ENCODE data around the gene PDGFB.

The PDGFB gene

GRCh38 chr22:39183991-39184585 is 60.7 kb downstream of the PDGFB start:
- Histone ChIP-seq H3K27ac (ENCODE audit: low read depth, low read length) (peak overlapping the region; percentile 59), H3K4me1 (ENCODE audit: control insufficient read depth, insufficient read depth, low read length) (no peaks in the 10 kb centered on the region), H3K36me3 (ENCODE audit: control insufficient read depth, insufficient read depth, low read length) (no peaks in the 10 kb centered on the region), H3K4me3 (ENCODE audit: low read length) (no peak overlapping the region), H3K27me3 (ENCODE audit: control insufficient read depth, insufficient read depth, low read length) (no peaks in the 10 kb centered on the region), H3K9ac (ENCODE audit: low read length) (no peak overlapping the region)

GRCh38 chr22:39182478-39183030 is 62.2 kb downstream of the PDGFB start:
- no peak overlapping the region for H3K27ac ChIP-seq (ENCODE audit: low read depth, low read length)
- no peak overlapping the region for H3K4me3 ChIP-seq (ENCODE audit: low read length)
- no peaks in the 10 kb centered on the region for H3K27me3 ChIP-seq (ENCODE audit: control insufficient read depth, insufficient read depth, low read length)
- H3K36me3 ChIP-seq (ENCODE audit: control insufficient read depth, insufficient read depth, low read length): no peaks in the 10 kb centered on the region
- H3K4me1 ChIP-seq (ENCODE audit: control insufficient read depth, insufficient read depth, low read length): no peaks in the 10 kb centered on the region
- no peak overlapping the region for H3K9ac ChIP-seq (ENCODE audit: low read length)

- Histone ChIP-seq H3K4me3 (ENCODE audit: low read length) (no peak overlapping the region), H3K27me3 (ENCODE audit: control insufficient read depth, insufficient read depth, low read length) (no peaks in the 10 kb centered on the region), H3K27ac (ENCODE audit: low read depth, low read length) (no peak overlapping the region), H3K4me1 (ENCODE audit: control insufficient read depth, insufficient read depth, low read length) (no peaks in the 10 kb centered on the region), H3K36me3 (ENCODE audit: control insufficient read depth, insufficient read depth, low read length) (no peaks in the 10 kb centered on the region), H3K9ac (ENCODE audit: low read length) (no peak overlapping the region)
Observed at GRCh38 chr22:39181778-39182177, 63.0 kb downstream of the PDGFB start.

- no peaks in the 10 kb centered on the region for H3K27me3 ChIP-seq (ENCODE audit: control insufficient read depth, insufficient read depth, low read length)
- H3K4me3 ChIP-seq (ENCODE audit: low read length): no peak overlapping the region
- H3K36me3 ChIP-seq (ENCODE audit: control insufficient read depth, insufficient read depth, low read length): no peaks in the 10 kb centered on the region
- no peak overlapping the region for H3K27ac ChIP-seq (ENCODE audit: low read depth, low read length)
- H3K4me1 ChIP-seq (ENCODE audit: control insufficient read depth, insufficient read depth, low read length): peaks cover under 1% of the 10 kb centered on the region
- no peak overlapping the region for H3K9ac ChIP-seq (ENCODE audit: low read length)
Observed at GRCh38 chr22:39181356-39181755, 63.4 kb downstream of the PDGFB start.

- H3K27ac ChIP-seq (ENCODE audit: low read depth, low read length): peak overlapping the region; percentile 21
- peaks cover 12% of the 10 kb centered on the region for H3K4me1 ChIP-seq (ENCODE audit: control insufficient read depth, insufficient read depth, low read length)
Observed at GRCh38 chr22:39179841-39180335, 64.9 kb downstream of the PDGFB start.

GRCh38 chr22:39179401-39179827 is 65.4 kb downstream of the PDGFB start:
- H3K4me3 ChIP-seq (ENCODE audit: low read length): no peak overlapping the region
- peaks cover 17% of the 10 kb centered on the region for H3K4me1 ChIP-seq (ENCODE audit: control insufficient read depth, insufficient read depth, low read length)
- no peaks in the 10 kb centered on the region for H3K27me3 ChIP-seq (ENCODE audit: control insufficient read depth, insufficient read depth, low read length)
- H3K27ac ChIP-seq (ENCODE audit: low read depth, low read length): peak overlapping the region; percentile 21
- no peak overlapping the region for H3K9ac ChIP-seq (ENCODE audit: low read length)
- no peaks in the 10 kb centered on the region for H3K36me3 ChIP-seq (ENCODE audit: control insufficient read depth, insufficient read depth, low read length)

More at GRCh38 chr22:39179841-39180335, 64.9 kb downstream of the PDGFB start:
- H3K9ac ChIP-seq (ENCODE audit: low read length): no peak overlapping the region
- no peak overlapping the region for H3K4me3 ChIP-seq (ENCODE audit: low read length)
- no peaks in the 10 kb centered on the region for H3K36me3 ChIP-seq (ENCODE audit: control insufficient read depth, insufficient read depth, low read length)
- H3K27me3 ChIP-seq (ENCODE audit: control insufficient read depth, insufficient read depth, low read length): no peaks in the 10 kb centered on the region

- H3K27me3 ChIP-seq (ENCODE audit: control insufficient read depth, insufficient read depth, low read length): no peaks in the 10 kb centered on the region
- H3K9ac ChIP-seq (ENCODE audit: low read length): no peak overlapping the region
- H3K4me3 ChIP-seq (ENCODE audit: low read length): no peak overlapping the region
- H3K27ac ChIP-seq (ENCODE audit: low read depth, low read length): no peak overlapping the region
- peaks cover 24% of the 10 kb centered on the region for H3K4me1 ChIP-seq (ENCODE audit: control insufficient read depth, insufficient read depth, low read length)
- no peaks in the 10 kb centered on the region for H3K36me3 ChIP-seq (ENCODE audit: control insufficient read depth, insufficient read depth, low read length)
Observed at GRCh38 chr22:39178206-39179111, 66.3 kb downstream of the PDGFB start.

GRCh38 chr22:39177791-39178190 is 67.0 kb downstream of the PDGFB start:
- Histone ChIP-seq H3K4me3 (ENCODE audit: low read length) (no peak overlapping the region), H3K9ac (ENCODE audit: low read length) (no peak overlapping the region), H3K36me3 (ENCODE audit: control insufficient read depth, insufficient read depth, low read length) (no peaks in the 10 kb centered on the region), H3K4me1 (ENCODE audit: control insufficient read depth, insufficient read depth, low read length) (peaks cover 24% of the 10 kb centered on the region), H3K27ac (ENCODE audit: low read depth, low read length) (peak overlapping the region; percentile 6), H3K27me3 (ENCODE audit: control insufficient read depth, insufficient read depth, low read length) (no peaks in the 10 kb centered on the region)

- no peaks in the 10 kb centered on the region for H3K36me3 ChIP-seq (ENCODE audit: control insufficient read depth, insufficient read depth, low read length)
- no peaks in the 10 kb centered on the region for H3K27me3 ChIP-seq (ENCODE audit: control insufficient read depth, insufficient read depth, low read length)
- no peak overlapping the region for H3K9ac ChIP-seq (ENCODE audit: low read length)
- peak overlapping the region; percentile 17 for H3K27ac ChIP-seq (ENCODE audit: low read depth, low read length)
- peaks cover 24% of the 10 kb centered on the region for H3K4me1 ChIP-seq (ENCODE audit: control insufficient read depth, insufficient read depth, low read length)
- no peak overlapping the region for H3K4me3 ChIP-seq (ENCODE audit: low read length)
Observed at GRCh38 chr22:39177456-39177775, 67.4 kb downstream of the PDGFB start.

- H3K9ac ChIP-seq (ENCODE audit: low read length): no peak overlapping the region
- H3K4me3 ChIP-seq (ENCODE audit: low read length): no peak overlapping the region
- no peaks in the 10 kb centered on the region for H3K36me3 ChIP-seq (ENCODE audit: control insufficient read depth, insufficient read depth, low read length)
- H3K27me3 ChIP-seq (ENCODE audit: control insufficient read depth, insufficient read depth, low read length): no peaks in the 10 kb centered on the region
- peaks cover 24% of the 10 kb centered on the region for H3K4me1 ChIP-seq (ENCODE audit: control insufficient read depth, insufficient read depth, low read length)
- H3K27ac ChIP-seq (ENCODE audit: low read depth, low read length): peak overlapping the region; percentile 50
Observed at GRCh38 chr22:39176714-39177455, 67.9 kb downstream of the PDGFB start.

- Histone ChIP-seq H3K27ac (ENCODE audit: low read depth, low read length) (peak overlapping the region; percentile 69), H3K4me3 (ENCODE audit: low read length) (no peak overlapping the region), H3K9ac (ENCODE audit: low read length) (no peak overlapping the region), H3K4me1 (ENCODE audit: control insufficient read depth, insufficient read depth, low read length) (peaks cover 24% of the 10 kb centered on the region), H3K27me3 (ENCODE audit: control insufficient read depth, insufficient read depth, low read length) (no peaks in the 10 kb centered on the region), H3K36me3 (ENCODE audit: control insufficient read depth, insufficient read depth, low read length) (no peaks in the 10 kb centered on the region)
Observed at GRCh38 chr22:39176143-39176713, 68.6 kb downstream of the PDGFB start.

Data from rectal smooth muscle tissue (tissue), 1 donor.